Forelimb muscle (tissue), 1 donor: ENCODE measurements around the gene ZNF438. TPM values are rescaled to one million over a fixed set of nuclear protein-coding genes. Genes with fewer than 3 reads are reported as not detected.
A peak's percentile ranks its signal among the peaks of the same experiment; 100 is the strongest.
"Not testable (repeated sequence)": the region's sequence is repeated elsewhere in the genome, so short reads cannot be mapped to it uniquely, and the experiment has no call there.

Experiments used
- DNase-seq: peaks from one replicate; pipeline ENCODE4 v3.0.0-alpha.2; 2013; ENCODE audit warnings: low read depth
- polyA plus RNA-seq: library from polyadenylated mRNA; unstranded; fragments of 120-200 nt; gene quantifications from one replicate; pipeline ENCODE4 v1.2.1, GENCODE V29; 2013; ENCODE audit not compliant: insufficient read length

The ZNF438 gene
- polyA plus RNA-seq, 1 donor = 15.8 TPM

DNA sequence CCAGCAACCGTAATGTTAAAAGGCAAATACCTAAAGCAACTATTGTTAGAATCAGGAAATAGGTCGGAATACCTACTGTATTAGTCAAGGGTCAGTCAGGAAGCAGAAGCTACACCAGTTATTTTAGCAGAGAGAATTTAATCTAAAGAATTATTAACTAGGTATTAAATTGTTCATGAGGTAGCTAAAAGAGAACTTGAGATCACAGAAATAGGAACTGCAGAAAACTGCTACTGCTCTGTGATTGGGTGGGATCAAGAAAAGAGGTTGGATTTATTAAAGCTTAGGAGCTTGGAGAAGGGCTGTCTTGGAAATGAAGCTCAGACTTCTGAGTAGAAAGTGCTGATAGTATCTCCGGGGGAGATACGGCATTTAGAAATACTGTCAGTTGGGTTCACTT, 20.0 kb upstream of the ZNF438 start:
- DNase-seq = no peak

DNA sequence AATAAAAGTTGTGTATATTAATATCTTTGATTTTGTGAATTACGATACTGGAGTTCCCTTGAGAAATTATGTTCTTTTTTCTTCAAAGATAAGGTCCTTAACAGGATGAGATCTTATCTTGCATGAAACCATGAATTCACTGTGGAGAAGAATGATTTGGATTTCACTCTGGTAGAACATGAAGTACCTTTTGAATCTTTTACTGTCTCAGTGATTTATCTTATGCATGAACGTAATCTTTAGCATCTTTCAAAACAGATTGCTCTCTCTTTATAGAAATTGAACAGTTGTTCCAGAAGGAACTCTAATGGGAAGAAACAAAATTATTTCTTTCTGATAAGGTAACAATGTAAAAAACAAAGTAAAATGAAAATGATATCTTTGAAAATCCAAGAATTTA, 11.0 kb upstream of the ZNF438 start:
- no peak for DNase-seq

GRCh38 chr10:31041011-31041410, 9.3 kb upstream of the ZNF438 start:
- DNase-seq = no peak

DNA sequence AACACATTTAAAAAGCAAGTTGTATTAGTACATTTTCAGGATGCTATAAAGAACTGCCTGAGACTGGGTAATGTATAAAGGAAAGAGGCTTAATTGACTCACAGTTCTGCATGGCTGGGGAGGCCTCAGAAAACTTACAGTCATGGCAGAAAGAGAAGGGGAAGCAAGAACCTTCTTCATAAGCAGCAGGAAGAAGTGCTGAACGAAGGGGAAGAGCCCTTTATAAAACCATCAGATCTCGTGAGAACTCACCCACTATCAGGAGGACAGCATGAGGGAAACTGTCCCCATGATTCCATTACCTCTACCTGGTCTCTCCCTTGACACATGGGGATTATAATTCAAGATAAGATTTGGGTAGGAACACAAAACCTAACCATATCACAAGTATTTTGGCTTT, 7.3 kb upstream of the ZNF438 start:
- DNase-seq = not testable (repeated sequence)

DNA sequence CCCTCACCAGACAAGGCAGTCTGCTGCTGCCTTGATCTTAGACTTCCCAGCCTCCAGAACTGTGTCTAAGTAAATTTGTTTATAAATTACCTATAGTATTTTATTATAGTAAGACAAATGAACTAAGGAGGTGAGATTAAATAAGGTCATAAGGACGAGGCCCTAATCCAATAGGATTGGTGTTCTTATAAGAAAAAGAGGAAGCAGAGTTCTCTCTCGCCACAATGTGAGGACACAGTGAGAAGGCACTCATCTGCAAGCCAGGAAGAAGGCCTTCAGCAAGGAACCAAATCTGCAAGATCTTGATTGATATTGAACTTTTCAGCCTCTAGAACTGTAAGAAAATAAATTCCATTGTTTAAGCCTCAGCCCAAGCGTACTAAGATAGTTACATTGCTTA, 6.1 kb upstream of the ZNF438 start:
- no peak for DNase-seq

GRCh38 chr10:31036209-31036608, 4.5 kb upstream of the ZNF438 start:
- DNase-seq = no peak

GRCh38 chr10:31035266-31035798, 3.7 kb upstream of the ZNF438 start:
- no peak for DNase-seq

- DNase-seq = no peak
These were observed 2.6 kb upstream of the ZNF438 start for GRCh38 chr10:31034098-31034909.

- DNase-seq = peak; percentile 44
These were observed 1.5 kb upstream of the ZNF438 start for GRCh38 chr10:31033147-31033546.

DNA sequence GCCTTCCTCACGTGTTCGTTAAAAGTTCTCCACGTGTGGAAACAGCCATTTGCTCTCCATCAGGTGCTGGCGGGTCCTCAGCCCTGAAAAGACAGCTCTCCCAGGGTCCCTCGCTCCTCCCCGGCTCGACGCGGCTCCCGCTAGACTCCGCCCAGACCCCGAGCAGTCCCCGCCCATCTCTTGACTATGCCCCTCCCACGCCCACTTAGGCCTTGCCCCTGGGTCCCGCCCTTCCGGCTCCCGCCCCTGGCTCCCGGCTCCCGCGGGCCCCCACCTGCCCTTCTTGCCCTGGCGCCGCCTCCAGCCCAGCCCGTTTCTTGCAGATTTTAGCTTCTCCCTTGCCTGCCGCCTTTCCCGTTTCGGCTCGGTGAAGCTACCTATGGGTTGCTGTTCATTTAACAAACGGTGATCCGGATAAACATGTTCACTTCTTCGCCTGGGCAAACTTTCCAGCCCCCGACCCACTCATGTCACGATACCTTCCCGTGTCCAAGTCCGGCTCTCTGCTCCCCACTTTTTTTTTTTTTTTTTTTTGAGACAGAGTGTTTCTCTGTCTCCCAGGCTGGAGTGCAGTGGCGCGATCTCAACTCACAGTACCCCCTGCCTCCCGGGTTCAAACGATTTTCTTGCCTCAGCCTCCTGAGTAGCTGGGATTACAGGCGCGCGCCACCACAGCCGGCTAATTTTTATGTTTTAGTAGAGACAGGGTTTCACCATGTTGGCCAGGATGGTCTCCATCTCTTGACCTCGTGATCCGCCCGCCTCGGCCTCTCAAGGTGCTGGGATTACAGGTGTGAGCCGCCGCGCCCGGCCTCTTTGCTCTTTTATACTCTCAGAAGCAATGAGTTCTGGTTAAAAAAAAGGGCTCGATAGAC, 830 bp upstream of the ZNF438 start:
- peak; percentile 78 for DNase-seq

DNA sequence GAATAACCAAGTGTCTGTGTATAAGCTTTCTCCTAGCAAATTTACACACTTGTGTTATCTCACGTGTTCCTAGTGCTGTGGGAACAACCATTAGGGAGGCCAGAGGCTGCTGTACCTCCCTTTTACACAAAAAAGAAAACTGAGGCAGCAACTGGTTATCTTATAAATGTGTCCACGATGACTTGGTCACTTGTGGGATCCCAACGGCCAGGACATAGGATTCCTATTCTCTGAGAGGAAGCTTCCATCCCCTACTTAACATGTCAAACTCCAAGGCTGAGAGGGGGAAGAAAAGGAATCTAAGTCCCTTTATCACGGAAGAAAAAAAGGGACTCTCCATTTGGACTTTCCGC, 484 bp downstream of the ZNF438 start:
- DNase-seq = no peak

DNA sequence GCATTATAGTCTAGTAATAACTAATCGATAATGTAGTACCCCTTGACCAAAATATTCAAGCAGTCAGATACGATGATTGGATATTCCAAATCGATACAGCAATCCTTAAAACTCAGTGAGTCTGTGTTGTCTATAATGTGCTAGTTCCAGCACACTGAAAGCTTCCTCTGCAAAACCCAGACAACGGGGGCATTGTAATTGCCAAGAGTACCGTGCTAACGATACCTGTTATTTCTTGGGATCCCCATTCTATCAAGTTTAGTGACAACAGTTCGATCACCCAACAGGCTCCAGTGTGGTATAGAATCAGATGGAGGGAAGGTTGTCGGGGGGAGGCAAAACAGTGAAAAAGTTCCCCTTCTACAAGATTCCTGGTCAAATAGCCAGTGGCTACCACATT, 865 bp downstream of the ZNF438 start:
- DNase-seq = no peak

DNA sequence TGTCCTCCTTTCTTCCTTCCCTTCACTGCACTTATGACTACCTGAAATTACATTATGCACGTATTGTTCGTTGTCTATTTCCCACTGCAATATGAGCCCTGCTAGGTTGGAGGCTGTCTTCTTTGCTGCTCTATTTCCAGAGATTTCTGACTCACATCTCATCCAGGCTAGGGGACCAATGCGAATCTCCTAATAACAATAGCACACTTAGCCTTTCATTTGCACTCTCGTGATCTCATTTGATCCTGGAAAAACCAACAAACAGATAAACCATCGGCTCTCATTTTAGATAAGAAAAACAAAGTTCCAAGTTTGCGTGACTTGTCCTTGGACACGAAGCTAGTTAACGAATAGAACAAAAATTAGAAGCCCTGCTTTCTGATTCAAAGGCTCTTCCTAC, 1.4 kb downstream of the ZNF438 start:
- no peak for DNase-seq

GRCh38 chr10:31028081-31028480, 3.6 kb downstream of the ZNF438 start:
- peak; percentile 11 for DNase-seq

DNA sequence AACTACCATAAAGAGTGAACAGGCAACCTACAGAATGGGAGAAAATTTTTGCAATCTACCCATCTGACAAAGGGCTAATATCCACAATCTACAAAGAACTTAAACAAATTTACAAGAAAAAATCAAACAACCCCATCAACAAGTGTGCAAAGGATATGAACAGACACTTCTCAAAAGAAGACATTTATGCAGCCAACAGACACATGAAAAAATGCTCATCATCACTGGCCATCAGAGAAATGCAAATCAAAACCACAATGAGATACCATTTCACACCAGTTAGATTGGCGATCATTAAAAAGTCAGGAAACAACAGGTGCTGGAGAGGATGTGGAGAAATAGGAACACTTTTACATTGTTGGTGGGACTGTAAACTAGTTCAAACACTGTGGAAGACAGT, 5.4 kb downstream of the ZNF438 start:
- DNase-seq = not testable (repeated sequence)

GRCh38 chr10:31025142-31025541, 6.5 kb downstream of the ZNF438 start:
- no peak for DNase-seq

GRCh38 chr10:31023558-31023957, 8.1 kb downstream of the ZNF438 start:
- DNase-seq = no peak

DNA sequence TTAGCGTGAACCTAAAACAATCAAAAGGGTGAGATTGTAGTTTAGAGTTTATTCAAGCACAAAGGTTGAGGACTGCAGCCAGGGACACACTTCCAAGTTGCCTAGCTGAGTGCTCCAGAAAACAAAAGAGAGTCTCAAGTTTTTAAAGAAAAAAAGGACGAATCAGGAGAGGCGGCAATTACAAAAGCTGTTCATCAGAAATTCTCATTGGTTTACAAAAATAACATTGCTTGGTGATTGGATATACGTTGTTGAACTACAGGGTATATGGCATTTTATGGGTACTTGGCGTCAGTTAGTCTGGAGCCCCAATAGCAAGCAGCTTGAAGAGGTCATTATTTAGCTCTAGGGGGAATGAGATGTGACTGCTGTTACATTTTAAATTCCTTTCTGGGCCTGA, 11.5 kb downstream of the ZNF438 start:
- no peak for DNase-seq

DNA sequence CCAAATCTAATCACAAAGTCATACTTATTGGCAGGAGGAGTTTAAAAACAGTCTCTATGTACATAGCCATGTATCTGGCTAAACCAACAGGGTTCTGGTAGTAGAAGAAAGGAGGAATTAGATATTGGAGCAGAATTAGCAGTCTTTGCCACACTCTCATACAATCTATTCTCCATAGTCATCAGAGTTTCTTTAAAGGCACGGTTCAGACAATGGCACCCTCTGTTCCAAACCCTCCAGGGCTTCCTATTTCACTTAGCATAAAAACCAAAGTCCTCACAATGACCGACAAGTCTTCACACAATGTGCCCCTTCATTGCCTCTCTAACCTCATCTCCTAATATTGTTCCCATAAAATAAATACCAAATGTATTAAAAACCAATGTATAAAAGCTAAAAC, 12.7 kb downstream of the ZNF438 start:
- DNase-seq = no peak

GRCh38 chr10:31018356-31018750, 13.3 kb downstream of the ZNF438 start:
- DNase-seq = no peak

DNA sequence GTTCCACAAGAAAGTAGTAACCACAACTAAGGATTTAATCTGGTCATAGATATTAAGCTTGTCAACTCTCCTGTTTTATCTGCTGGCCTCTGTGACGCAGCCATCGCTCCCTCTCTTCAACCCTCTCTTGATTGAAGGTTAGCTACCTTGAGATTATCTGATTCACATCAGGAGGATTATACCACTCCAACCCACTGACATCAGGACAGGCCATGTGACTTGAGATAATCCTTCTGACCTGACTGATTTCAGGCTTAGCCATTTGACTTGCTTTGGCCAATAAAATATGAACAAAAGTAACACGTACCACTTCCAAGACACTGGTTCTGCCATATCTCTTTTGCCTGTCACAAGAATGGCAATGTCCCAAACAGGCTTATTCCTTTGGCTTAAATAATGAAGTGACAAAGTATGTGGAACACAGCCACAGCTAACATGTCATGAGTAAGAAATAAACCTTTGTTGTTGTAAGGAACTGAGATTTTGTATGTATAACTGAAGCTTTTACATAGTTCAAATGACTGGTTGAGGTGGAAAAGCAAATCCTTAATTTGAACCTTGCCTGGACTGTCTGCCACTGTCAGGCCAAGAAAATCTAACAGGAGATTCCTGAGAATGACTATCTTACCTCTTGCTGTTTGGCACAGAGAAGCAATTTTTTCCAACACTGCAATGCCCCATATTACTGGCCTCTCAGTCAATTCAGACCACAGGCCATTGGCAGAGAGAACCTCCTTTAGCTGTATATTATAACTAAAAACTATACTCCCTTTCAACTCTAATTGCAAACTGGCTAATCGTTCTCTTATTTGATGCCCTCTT, 13.9 kb downstream of the ZNF438 start:
- DNase-seq = no peak
